GM21529 (cell line): ENCODE data around the gene MYH3.
A peak's percentile ranks its signal among the peaks of the same experiment; 100 is the strongest.

Experiments
- ATAC-seq: cut with Tn5 transposase; IDR thresholded peaks from one replicate; pipeline ENCODE4 v1.9.1; 2021; ENCODE audit not compliant: unreplicated experiment

MYH3 gene

GRCh38 chr17:10651927-10652326 is 5.2 kb downstream of the MYH3 start:
- no peak for ATAC-seq

- no peak for ATAC-seq
Observed at GRCh38 chr17:10649602-10650001, 7.5 kb downstream of the MYH3 start.

GRCh38 chr17:10648956-10649355 is 8.2 kb downstream of the MYH3 start:
- no peak for ATAC-seq

- ATAC-seq = no peak
Observed at GRCh38 chr17:10648381-10648780, 8.7 kb downstream of the MYH3 start.

- peak; percentile 76 for ATAC-seq
Observed at GRCh38 chr17:10646392-10646990, 10.6 kb downstream of the MYH3 start.

GRCh38 chr17:10640475-10640874 is 16.6 kb downstream of the MYH3 start:
- no peak for ATAC-seq

GRCh38 chr17:10638151-10638550 is 19.0 kb downstream of the MYH3 start:
- no peak for ATAC-seq

- no peak for ATAC-seq
Observed at GRCh38 chr17:10635290-10635689, 21.8 kb downstream of the MYH3 start.

- peak; percentile 97 for ATAC-seq
Observed at GRCh38 chr17:10633738-10634379, 23.2 kb downstream of the MYH3 start.

- no peak for ATAC-seq
Observed at GRCh38 chr17:10631701-10632100, 25.4 kb downstream of the MYH3 start.

GRCh38 chr17:10631048-10631700 is 25.9 kb downstream of the MYH3 start:
- ATAC-seq = no peak

GRCh38 chr17:10629706-10630105 is 27.4 kb downstream of the MYH3 start:
- no peak for ATAC-seq

GRCh38 chr17:10628756-10629155 is 28.4 kb downstream of the MYH3 start:
- ATAC-seq = no peak

- no peak for ATAC-seq
Observed at GRCh38 chr17:10626390-10626789, 30.7 kb downstream of the MYH3 start.

GRCh38 chr17:10624969-10625368 is 32.1 kb downstream of the MYH3 start:
- no peak for ATAC-seq

GRCh38 chr17:10623737-10624338 is 33.3 kb downstream of the MYH3 start:
- ATAC-seq = no peak

GRCh38 chr17:10622617-10623485 is 34.3 kb downstream of the MYH3 start:
- ATAC-seq = no peak

GRCh38 chr17:10621397-10621796 is 35.7 kb downstream of the MYH3 start:
- ATAC-seq = no peak

GRCh38 chr17:10620823-10621222 is 36.3 kb downstream of the MYH3 start:
- ATAC-seq = no peak

- ATAC-seq = peak; percentile 75
Observed at GRCh38 chr17:10618202-10618635, 38.9 kb downstream of the MYH3 start.

- ATAC-seq = no peak
Observed at GRCh38 chr17:10617120-10617505, 40.0 kb downstream of the MYH3 start.
